ENCODE results near the gene THY1. TPM values are rescaled to one million over a fixed set of nuclear protein-coding genes. Genes with fewer than 3 reads are reported as not detected.

THY1 gene
- total RNA-seq, 4 donors from 2014 or later = 13.3 to 70.1 (median 25.4) TPM

DNA sequence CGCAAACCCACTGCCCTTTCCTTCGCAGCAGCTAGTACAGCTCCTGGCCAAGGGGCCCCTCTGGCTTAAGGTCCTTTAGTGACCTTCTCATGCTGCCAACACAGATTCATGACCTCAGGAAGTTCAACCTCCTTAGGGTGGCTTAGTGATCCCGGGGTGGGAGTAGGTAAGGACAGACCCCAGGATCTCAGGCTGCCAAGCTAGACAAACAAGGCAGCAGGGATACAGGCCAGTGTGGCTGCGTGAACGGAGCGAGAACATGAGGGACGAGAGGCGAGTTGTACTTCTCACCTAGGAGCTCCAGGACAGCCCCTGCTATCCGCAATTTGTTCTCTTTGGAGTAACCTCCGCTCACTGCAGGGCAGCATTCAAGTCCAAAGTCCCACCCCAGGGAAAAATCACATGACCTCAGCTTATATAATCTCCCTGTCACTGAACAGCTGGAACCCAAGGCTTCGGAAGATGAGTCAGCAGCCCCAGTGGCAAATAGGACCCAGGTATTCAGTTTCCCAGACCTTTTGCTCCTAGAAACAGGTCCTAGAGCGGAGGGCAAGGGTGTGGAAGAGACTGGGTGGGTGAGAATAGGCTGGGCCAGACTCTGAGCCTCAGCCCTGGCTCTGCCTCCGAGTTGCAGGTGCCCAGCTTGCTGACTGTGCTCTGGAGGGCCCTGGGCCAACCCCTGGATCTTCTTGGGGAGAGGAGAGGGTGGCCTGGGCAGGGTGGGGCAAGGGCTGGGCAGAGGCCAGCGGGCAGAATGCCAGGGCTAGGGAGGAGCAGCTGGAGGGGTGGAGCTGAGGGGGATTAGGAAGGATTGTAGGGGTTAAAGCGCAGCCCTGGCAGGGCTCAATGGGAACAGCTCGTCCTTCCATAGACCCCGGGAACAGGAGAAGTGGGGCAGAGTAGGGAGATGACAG is 54.6 kb downstream of the THY1 start:
- no peak for DNase-seq (ENCODE audit: extremely low spot score)
- peak overlapping the region in 3 of 4 donors; percentile 15 to 37 (median 15) for H3K4me3 ChIP-seq
- peaks cover 0 to 4% (median 0%) of the 10 kb centered on the region in 4 donors for H3K36me3 ChIP-seq
- peak; percentile 65 to 67 for TF ChIP-seq POLR2AphosphoS5 (IDR thresholded peaks at IDR 0.05)
- no peak for TF ChIP-seq EP300 (IDR thresholded peaks at IDR 0.05)
- H3K4me1 ChIP-seq = peaks cover 88 to 100% (median 94%) of the 10 kb centered on the region in 4 donors
- H3K27ac ChIP-seq (replicated peaks in 1 of 4) = peak overlapping the region; percentile 91 to 95 (median 94)
- 43% methylated on average over 13 of the region's 17 CpGs for WGBS
- H3K9me3 ChIP-seq = no peaks in the 10 kb centered on the region
- intact Hi-C loops (cut with DNase I) = no loop called here
- no peaks in the 10 kb centered on the region for H3K27me3 ChIP-seq

DNA sequence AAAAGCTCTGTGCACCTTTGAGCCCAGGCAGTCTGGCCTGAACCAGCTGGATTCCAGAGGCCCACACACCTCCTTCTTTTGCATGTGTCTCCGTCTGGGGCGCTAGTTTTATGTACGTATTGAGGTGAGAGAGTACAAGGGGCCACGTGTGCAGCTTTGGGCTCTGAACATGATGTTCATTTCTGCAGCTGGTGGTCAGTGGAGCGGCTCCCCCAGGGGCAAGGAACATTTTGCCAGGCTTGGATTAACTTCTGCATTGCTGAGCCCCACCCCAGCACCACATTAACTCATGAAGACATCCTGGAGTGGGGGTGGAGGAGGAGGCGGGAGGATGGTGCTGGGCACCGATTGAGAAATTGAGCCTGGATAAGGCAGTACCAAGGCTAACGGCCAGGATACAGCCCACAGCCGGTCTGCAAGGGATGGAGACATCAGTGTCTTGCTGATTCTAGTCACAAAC is 55.3 kb downstream of the THY1 start:
- Histone ChIP-seq H3K4me3 (no peak overlapping the region), H3K27ac (replicated peaks in 1 of 4) (peak overlapping the region; percentile 91 to 95 (median 94)), H3K4me1 (peaks cover 90 to 100% (median 99%) of the 10 kb centered on the region in 4 donors), H3K9me3 (no peaks in the 10 kb centered on the region), H3K36me3 (peaks cover 0 to 4% (median 0%) of the 10 kb centered on the region in 4 donors), H3K27me3 (no peaks in the 10 kb centered on the region)
- DNase-seq (ENCODE audit: extremely low spot score) = no peak
- 69% methylated on average over 5 of the region's 9 CpGs for WGBS
- intact Hi-C loops (cut with DNase I) = no loop called here
- TF ChIP-seq POLR2A (IDR thresholded peaks at IDR 0.05; ENCODE audit: low read depth) (no peak), POLR2AphosphoS5 (IDR thresholded peaks at IDR 0.05) (peak in 1 of 2 donors; percentile 36)

Small RNA genes lying within 50 kb of the gene (small RNA-seq; reads per million reads assigned to genes)
- 0 reads per million in 3 donors for gene AP003396.4

Other genes starting within 250 kb of the THY1 start
- gene NHERF4, start 237.7 kb downstream of the THY1 start, total RNA-seq = under 1 TPM in 1 of 4 donors, not detected in 3; 0.29 TPM
- 10 to 100 TPM; 20.7 to 27.7 (median 24.1) TPM for gene CBL, start 216.8 kb downstream of the THY1 start, total RNA-seq
- 1,000 to 10,000 TPM in 1 of 4 donors, 100 to 1,000 TPM in 3; 607 to 1,312 (median 805) TPM for gene MCAM, start 106.0 kb downstream of the THY1 start, total RNA-seq
- gene RNF26, start 88.6 kb downstream of the THY1 start, total RNA-seq = 10 to 100 TPM; 14.2 to 33.2 (median 20.9) TPM
- 10 to 100 TPM; 23.7 to 74.3 (median 51.6) TPM for gene C1QTNF5, start 82.3 kb downstream of the THY1 start, total RNA-seq
- gene MFRP, start 76.5 kb downstream of the THY1 start, total RNA-seq = under 1 TPM in 1 of 4 donors, not detected in 3; 0.11 TPM
- gene USP2, start 41.5 kb downstream of the THY1 start, total RNA-seq = 1 to 10 TPM; 4.6 to 9.9 (median 6.1) TPM

Measured in esophagus muscularis mucosa (tissue), 4 donors.